GM19455 (cell line): ENCODE measurements around the gene ZNF821.
"Not testable (repeated sequence)": the region's sequence is repeated elsewhere in the genome, so short reads cannot be mapped to it uniquely, and the experiment has no call there.

Experiments used
- ATAC-seq: cut with Tn5 transposase; IDR thresholded peaks from one replicate; pipeline ENCODE4 v1.9.1; 2021; ENCODE audit not compliant: unreplicated experiment

The ZNF821 gene

DNA sequence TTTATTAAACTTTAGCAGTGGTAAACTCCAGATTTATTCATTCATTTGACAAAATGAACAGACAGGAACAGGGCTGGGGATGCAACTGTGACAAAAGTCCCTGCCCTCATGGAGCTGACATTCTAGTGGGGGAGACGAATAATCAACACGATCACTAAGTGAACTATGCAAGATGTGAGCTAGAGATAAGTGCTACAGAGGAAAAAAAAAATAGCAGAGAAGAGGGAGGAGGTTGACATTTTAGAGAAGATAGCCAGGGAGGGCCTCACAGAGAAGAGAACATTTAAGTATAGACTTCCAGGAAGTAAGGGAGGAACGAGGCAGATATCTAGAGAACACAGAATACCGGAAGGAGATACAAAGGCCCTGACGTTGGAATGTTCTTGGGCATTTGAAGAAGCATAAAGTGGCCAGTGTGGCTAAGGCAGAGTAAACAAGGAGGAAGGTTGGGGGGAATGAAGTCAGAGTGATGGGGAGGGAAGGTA, 57.4 kb downstream of the ZNF821 start:
- ATAC-seq = no peak

DNA sequence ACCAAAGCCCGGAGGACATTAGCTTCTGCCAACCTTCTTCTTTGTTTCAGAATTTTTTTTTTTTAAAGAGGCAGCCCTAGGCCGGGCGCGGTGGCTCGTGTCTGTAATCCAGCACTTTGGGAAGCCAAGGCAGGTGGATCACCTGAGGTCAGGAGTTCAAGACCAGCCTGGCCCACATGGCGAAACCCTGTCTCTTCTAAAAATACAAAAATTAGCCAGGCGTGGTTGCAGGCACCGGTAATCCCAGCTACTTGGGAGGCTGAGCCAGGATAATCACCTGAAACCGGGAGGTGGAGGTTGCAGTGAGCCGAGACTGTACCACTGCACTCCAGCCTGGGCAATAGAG, 66.9 kb downstream of the ZNF821 start:
- ATAC-seq = not testable (repeated sequence)

DNA sequence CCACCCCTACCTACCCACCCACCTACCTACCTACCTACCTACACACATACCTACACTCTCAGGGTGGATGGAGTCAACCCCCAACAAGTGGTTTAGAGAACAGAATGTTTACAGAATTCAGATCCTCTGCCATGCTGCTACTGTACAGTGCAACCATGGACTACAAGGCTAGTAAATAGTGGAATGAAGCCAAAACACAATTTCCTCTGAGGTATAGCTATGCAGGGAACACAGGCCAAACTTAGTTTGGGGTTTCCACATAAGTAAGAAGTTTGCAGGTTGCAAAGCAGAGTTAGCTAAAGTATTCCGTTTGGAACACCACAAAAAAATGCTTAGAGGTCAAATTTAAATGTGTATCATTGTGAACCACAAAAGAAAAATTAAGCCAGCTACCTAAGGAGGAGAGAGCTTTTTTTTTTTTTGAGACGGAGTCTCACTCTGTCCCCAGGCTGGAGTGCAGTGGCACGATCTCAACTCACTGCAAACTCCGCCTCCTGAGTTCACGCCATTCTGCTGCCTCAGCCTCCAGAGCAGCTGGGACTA, 72.7 kb downstream of the ZNF821 start:
- no peak for ATAC-seq

DNA sequence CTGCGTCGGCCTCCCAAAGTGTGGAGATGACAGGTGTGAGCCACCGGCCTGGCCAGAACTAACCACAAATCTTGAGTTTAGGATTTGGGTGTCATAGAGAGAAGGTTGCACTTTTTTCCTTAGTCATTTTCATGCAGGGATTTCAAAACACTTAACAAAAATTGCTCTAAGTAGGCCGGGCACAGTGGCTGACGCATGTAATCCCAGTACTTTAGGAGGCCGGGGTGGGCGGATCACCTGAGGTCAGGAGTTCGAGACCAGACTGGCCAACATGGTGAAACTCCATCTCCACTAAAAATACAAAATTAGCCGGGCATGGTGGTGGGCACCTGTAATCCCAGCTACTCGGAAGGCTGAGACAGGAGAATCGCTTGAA, 73.8 kb downstream of the ZNF821 start:
- ATAC-seq = not testable (repeated sequence)
